WTC11 (cell line): ENCODE data around the gene CD44. TPM values are rescaled to one million over a fixed set of nuclear protein-coding genes. Genes with fewer than 3 reads are reported as not detected.

Experiments
- ATAC-seq: fragments of 200-7000 bp; cut with Tn5 transposase; 2 replicates; pipeline ENCODE4 v1.10.0; 2021; ENCODE audit warnings: mild to moderate bottlenecking, moderate library complexity
- CTCF ChIA-PET: fragments of 300-600 bp; sonication (Branson Sonifier 250); formaldehyde crosslinking; loops from one replicate; lab custom pipeline; 2021; ENCODE audit warnings: antibody characterized with exemption; lab: Charles Lee
- POLR2A ChIA-PET: fragments of 350-600 bp; sonication (Branson Sonifier 250); formaldehyde crosslinking; loops from one replicate; lab custom pipeline; 2021; ENCODE audit warnings: antibody characterized with exemption; lab: Charles Lee
- DNase-seq: peaks from one replicate; pipeline ENCODE4 v3.0.0; 2021; ENCODE audit warnings: low spot score
- H3K27ac Mint-ChIP-seq: 2 replicates; pipeline ENCODE4 v1.8.0; 2021; ENCODE audit warnings: mixed read lengths
- H3K27me3 Mint-ChIP-seq: 2 replicates; pipeline ENCODE4 v1.8.0; 2021; ENCODE audit warnings: low read depth, mild to moderate bottlenecking, moderate library complexity, mixed read lengths
- H3K36me3 Mint-ChIP-seq: 2 replicates; pipeline ENCODE4 v1.8.0; 2021; ENCODE audit warnings: mixed read lengths
- H3K4me1 Mint-ChIP-seq: 2 replicates; pipeline ENCODE4 v1.8.0; 2022; ENCODE audit warnings: mixed read lengths
- H3K4me3 Mint-ChIP-seq: 2 replicates; pipeline ENCODE4 v1.8.0; 2021; ENCODE audit warnings: mild to moderate bottlenecking, moderate library complexity, mixed read lengths
- H3K9me3 Mint-ChIP-seq: 2 replicates; pipeline ENCODE4 v1.8.0; 2021; ENCODE audit warnings: mixed read lengths
- ELF4 ChIP-seq: sonication (generic); formaldehyde crosslinking; IDR thresholded peaks from 2 replicates; pipeline ENCODE4 v1.8.1; 2022; ENCODE audit warnings: low read depth, mild to moderate bottlenecking, moderate library complexity, missing genetic modification reagents
- GABPB1 ChIP-seq: sonication (generic); formaldehyde crosslinking; IDR thresholded peaks from 2 replicates; pipeline ENCODE4 v1.8.1; 2023; ENCODE audit warnings: mild to moderate bottlenecking, missing genetic modification reagents
- MYBL2 ChIP-seq: sonication (generic); formaldehyde crosslinking; IDR thresholded peaks from 2 replicates; pipeline ENCODE4 v1.8.1; 2023; ENCODE audit warnings: mild to moderate bottlenecking, moderate library complexity, missing genetic modification reagents
- NFATC4 ChIP-seq: fragments of 250-450 bp; sonication (Bioruptor Pico); IDR thresholded peaks from 2 replicates; pipeline ENCODE4 v1.9.0; 2021; ENCODE audit warnings: mild to moderate bottlenecking
- NFYB ChIP-seq: sonication (generic); formaldehyde crosslinking; conservative IDR thresholded peaks from 2 replicates; pipeline ENCODE4 v1.8.0; 2022; ENCODE audit warnings: low read depth, missing genetic modification reagents
- NR2C2 ChIP-seq: sonication (generic); formaldehyde crosslinking; IDR thresholded peaks from 2 replicates; pipeline ENCODE4 v1.8.0; 2022; ENCODE audit warnings: mild to moderate bottlenecking, missing genetic modification reagents
- RELA ChIP-seq: sonication (generic); formaldehyde crosslinking; IDR thresholded peaks from 2 replicates; pipeline ENCODE4 v1.8.1; 2022; ENCODE audit warnings: missing genetic modification reagents, mild to moderate bottlenecking, borderline replicate concordance
- SMAD3 ChIP-seq: sonication (generic); formaldehyde crosslinking; IDR thresholded peaks from 2 replicates; pipeline ENCODE4 v1.8.0; 2022; ENCODE audit warnings: missing genetic modification reagents, mild to moderate bottlenecking, borderline replicate concordance
- SP1 ChIP-seq: sonication (generic); formaldehyde crosslinking; conservative IDR thresholded peaks from 2 replicates; pipeline ENCODE4 v1.8.1; 2022; ENCODE audit warnings: missing genetic modification reagents
- ZBTB21 ChIP-seq: sonication (generic); formaldehyde crosslinking; IDR thresholded peaks from 2 replicates; pipeline ENCODE4 v1.8.1; 2023; ENCODE audit warnings: mild to moderate bottlenecking, missing genetic modification reagents, borderline replicate concordance
- total RNA-seq: library from RNA; stranded (reverse); gene quantifications from 3 replicates; pipeline ENCODE4 v1.2.3, GENCODE V29; 2021
- TF ChIP-seq, protein P1 (sequence below): fragments of 250-450 bp; sonication (Bioruptor Pico); IDR thresholded peaks from 2 replicates; pipeline ENCODE4 v1.9.0; 2021; ENCODE audit warnings: mild to moderate bottlenecking
- TF ChIP-seq, protein P2 (sequence below): sonication (generic); formaldehyde crosslinking; IDR thresholded peaks from 2 replicates; pipeline ENCODE4 v1.8.0; 2023; ENCODE audit warnings: missing genetic modification reagents, mild to moderate bottlenecking, borderline replicate concordance
- TF ChIP-seq, protein P3 (sequence below): sonication (generic); formaldehyde crosslinking; IDR thresholded peaks from 2 replicates; pipeline ENCODE4 v1.8.1; 2023; ENCODE audit warnings: mild to moderate bottlenecking, missing genetic modification reagents, moderate library complexity
- TF ChIP-seq, protein P4 (sequence below): fragments of 250-450 bp; sonication (Bioruptor Pico); IDR thresholded peaks from 2 replicates; pipeline ENCODE4 v1.8.0; 2021; ENCODE audit warnings: mild to moderate bottlenecking
- TF ChIP-seq, protein P5 (sequence below): sonication (generic); formaldehyde crosslinking; IDR thresholded peaks from 2 replicates; pipeline ENCODE4 v1.8.0; 2022; ENCODE audit warnings: missing genetic modification reagents
- TF ChIP-seq, protein P6 (sequence below): sonication (generic); formaldehyde crosslinking; IDR thresholded peaks from 2 replicates; pipeline ENCODE4 v1.8.0; 2023; ENCODE audit warnings: missing genetic modification reagents
- TF ChIP-seq, protein P7 (sequence below): sonication (generic); formaldehyde crosslinking; IDR thresholded peaks from 2 replicates; pipeline ENCODE4 v1.8.1; 2023; ENCODE audit warnings: mild to moderate bottlenecking, missing genetic modification reagents
- TF ChIP-seq, protein P8 (sequence below): fragments of 250-450 bp; sonication (Bioruptor Pico); IDR thresholded peaks from 2 replicates; pipeline ENCODE4 v1.9.0; 2021; ENCODE audit warnings: mild to moderate bottlenecking
- TF ChIP-seq, protein P9 (sequence below): sonication (generic); formaldehyde crosslinking; IDR thresholded peaks from 2 replicates; pipeline ENCODE4 v1.8.1; 2023; ENCODE audit warnings: mild to moderate bottlenecking, missing genetic modification reagents, moderate library complexity

Gene CD44
- total RNA-seq, 1 experiment from 2014 or later: 12.0 TPM

DNA sequence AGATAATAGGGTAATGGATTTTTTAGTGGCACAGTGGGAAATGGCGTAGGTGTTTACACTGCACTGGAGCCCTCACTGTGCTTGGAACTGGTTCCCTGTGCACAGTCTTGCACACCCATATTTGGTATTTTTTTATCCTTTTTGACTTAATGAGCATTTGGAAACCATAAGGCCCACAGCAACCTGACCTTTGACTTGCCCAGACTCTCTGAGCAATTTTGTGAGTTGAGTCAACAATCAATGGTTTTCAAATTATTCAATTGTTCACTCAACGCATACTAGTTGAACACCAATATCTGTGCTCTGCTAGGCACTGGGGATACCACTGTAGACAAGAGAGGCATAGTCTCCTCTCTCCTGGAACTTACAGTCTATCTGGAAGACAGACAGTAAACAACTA, 14.3 kb downstream of the CD44 start:
- peaks cover 33% of the 10 kb centered on the region for H3K4me1 Mint-ChIP-seq
- ATAC-seq: no peak
- peaks cover 4% of the 10 kb centered on the region for H3K27me3 Mint-ChIP-seq
- no peak for DNase-seq
- CTCF ChIA-PET: no interaction called here
- no peaks in the 10 kb centered on the region for H3K36me3 Mint-ChIP-seq
- no peak overlapping the region for H3K4me3 Mint-ChIP-seq
- TF ChIP-seq, protein P1, sequence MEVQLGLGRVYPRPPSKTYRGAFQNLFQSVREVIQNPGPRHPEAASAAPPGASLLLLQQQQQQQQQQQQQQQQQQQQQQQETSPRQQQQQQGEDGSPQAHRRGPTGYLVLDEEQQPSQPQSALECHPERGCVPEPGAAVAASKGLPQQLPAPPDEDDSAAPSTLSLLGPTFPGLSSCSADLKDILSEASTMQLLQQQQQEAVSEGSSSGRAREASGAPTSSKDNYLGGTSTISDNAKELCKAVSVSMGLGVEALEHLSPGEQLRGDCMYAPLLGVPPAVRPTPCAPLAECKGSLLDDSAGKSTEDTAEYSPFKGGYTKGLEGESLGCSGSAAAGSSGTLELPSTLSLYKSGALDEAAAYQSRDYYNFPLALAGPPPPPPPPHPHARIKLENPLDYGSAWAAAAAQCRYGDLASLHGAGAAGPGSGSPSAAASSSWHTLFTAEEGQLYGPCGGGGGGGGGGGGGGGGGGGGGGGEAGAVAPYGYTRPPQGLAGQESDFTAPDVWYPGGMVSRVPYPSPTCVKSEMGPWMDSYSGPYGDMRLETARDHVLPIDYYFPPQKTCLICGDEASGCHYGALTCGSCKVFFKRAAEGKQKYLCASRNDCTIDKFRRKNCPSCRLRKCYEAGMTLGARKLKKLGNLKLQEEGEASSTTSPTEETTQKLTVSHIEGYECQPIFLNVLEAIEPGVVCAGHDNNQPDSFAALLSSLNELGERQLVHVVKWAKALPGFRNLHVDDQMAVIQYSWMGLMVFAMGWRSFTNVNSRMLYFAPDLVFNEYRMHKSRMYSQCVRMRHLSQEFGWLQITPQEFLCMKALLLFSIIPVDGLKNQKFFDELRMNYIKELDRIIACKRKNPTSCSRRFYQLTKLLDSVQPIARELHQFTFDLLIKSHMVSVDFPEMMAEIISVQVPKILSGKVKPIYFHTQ: no peak
- TF ChIP-seq SP1 (CRISPR knock-in tag) (no peak), ELF4 (CRISPR knock-in tag) (no peak), ZBTB21 (CRISPR knock-in tag) (no peak), MYBL2 (CRISPR knock-in tag) (no peak), NFATC4 (CRISPR knock-in tag) (no peak), NFYB (CRISPR knock-in tag) (no peak), GABPB1 (CRISPR knock-in tag) (no peak), NR2C2 (CRISPR knock-in tag) (no peak), RELA (CRISPR knock-in tag) (no peak), SMAD3 (CRISPR knock-in tag) (no peak)
- TF ChIP-seq, protein P2, sequence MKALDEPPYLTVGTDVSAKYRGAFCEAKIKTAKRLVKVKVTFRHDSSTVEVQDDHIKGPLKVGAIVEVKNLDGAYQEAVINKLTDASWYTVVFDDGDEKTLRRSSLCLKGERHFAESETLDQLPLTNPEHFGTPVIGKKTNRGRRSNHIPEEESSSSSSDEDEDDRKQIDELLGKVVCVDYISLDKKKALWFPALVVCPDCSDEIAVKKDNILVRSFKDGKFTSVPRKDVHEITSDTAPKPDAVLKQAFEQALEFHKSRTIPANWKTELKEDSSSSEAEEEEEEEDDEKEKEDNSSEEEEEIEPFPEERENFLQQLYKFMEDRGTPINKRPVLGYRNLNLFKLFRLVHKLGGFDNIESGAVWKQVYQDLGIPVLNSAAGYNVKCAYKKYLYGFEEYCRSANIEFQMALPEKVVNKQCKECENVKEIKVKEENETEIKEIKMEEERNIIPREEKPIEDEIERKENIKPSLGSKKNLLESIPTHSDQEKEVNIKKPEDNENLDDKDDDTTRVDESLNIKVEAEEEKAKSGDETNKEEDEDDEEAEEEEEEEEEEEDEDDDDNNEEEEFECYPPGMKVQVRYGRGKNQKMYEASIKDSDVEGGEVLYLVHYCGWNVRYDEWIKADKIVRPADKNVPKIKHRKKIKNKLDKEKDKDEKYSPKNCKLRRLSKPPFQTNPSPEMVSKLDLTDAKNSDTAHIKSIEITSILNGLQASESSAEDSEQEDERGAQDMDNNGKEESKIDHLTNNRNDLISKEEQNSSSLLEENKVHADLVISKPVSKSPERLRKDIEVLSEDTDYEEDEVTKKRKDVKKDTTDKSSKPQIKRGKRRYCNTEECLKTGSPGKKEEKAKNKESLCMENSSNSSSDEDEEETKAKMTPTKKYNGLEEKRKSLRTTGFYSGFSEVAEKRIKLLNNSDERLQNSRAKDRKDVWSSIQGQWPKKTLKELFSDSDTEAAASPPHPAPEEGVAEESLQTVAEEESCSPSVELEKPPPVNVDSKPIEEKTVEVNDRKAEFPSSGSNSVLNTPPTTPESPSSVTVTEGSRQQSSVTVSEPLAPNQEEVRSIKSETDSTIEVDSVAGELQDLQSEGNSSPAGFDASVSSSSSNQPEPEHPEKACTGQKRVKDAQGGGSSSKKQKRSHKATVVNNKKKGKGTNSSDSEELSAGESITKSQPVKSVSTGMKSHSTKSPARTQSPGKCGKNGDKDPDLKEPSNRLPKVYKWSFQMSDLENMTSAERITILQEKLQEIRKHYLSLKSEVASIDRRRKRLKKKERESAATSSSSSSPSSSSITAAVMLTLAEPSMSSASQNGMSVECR (CRISPR knock-in tag): no peak
- TF ChIP-seq, protein P3, sequence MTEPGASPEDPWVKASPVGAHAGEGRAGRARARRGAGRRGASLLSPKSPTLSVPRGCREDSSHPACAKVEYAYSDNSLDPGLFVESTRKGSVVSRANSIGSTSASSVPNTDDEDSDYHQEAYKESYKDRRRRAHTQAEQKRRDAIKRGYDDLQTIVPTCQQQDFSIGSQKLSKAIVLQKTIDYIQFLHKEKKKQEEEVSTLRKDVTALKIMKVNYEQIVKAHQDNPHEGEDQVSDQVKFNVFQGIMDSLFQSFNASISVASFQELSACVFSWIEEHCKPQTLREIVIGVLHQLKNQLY (CRISPR knock-in tag): no peak
- TF ChIP-seq, protein P4, sequence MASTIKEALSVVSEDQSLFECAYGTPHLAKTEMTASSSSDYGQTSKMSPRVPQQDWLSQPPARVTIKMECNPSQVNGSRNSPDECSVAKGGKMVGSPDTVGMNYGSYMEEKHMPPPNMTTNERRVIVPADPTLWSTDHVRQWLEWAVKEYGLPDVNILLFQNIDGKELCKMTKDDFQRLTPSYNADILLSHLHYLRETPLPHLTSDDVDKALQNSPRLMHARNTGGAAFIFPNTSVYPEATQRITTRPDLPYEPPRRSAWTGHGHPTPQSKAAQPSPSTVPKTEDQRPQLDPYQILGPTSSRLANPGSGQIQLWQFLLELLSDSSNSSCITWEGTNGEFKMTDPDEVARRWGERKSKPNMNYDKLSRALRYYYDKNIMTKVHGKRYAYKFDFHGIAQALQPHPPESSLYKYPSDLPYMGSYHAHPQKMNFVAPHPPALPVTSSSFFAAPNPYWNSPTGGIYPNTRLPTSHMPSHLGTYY: no peak
- TF ChIP-seq, protein P5, sequence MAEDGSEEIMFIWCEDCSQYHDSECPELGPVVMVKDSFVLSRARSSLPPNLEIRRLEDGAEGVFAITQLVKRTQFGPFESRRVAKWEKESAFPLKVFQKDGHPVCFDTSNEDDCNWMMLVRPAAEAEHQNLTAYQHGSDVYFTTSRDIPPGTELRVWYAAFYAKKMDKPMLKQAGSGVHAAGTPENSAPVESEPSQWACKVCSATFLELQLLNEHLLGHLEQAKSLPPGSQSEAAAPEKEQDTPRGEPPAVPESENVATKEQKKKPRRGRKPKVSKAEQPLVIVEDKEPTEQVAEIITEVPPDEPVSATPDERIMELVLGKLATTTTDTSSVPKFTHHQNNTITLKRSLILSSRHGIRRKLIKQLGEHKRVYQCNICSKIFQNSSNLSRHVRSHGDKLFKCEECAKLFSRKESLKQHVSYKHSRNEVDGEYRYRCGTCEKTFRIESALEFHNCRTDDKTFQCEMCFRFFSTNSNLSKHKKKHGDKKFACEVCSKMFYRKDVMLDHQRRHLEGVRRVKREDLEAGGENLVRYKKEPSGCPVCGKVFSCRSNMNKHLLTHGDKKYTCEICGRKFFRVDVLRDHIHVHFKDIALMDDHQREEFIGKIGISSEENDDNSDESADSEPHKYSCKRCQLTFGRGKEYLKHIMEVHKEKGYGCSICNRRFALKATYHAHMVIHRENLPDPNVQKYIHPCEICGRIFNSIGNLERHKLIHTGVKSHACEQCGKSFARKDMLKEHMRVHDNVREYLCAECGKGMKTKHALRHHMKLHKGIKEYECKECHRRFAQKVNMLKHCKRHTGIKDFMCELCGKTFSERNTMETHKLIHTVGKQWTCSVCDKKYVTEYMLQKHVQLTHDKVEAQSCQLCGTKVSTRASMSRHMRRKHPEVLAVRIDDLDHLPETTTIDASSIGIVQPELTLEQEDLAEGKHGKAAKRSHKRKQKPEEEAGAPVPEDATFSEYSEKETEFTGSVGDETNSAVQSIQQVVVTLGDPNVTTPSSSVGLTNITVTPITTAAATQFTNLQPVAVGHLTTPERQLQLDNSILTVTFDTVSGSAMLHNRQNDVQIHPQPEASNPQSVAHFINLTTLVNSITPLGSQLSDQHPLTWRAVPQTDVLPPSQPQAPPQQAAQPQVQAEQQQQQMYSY (CRISPR knock-in tag): no peak
- TF ChIP-seq, protein P6, sequence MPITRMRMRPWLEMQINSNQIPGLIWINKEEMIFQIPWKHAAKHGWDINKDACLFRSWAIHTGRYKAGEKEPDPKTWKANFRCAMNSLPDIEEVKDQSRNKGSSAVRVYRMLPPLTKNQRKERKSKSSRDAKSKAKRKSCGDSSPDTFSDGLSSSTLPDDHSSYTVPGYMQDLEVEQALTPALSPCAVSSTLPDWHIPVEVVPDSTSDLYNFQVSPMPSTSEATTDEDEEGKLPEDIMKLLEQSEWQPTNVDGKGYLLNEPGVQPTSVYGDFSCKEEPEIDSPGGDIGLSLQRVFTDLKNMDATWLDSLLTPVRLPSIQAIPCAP (CRISPR knock-in tag): no peak
- TF ChIP-seq, protein P7, sequence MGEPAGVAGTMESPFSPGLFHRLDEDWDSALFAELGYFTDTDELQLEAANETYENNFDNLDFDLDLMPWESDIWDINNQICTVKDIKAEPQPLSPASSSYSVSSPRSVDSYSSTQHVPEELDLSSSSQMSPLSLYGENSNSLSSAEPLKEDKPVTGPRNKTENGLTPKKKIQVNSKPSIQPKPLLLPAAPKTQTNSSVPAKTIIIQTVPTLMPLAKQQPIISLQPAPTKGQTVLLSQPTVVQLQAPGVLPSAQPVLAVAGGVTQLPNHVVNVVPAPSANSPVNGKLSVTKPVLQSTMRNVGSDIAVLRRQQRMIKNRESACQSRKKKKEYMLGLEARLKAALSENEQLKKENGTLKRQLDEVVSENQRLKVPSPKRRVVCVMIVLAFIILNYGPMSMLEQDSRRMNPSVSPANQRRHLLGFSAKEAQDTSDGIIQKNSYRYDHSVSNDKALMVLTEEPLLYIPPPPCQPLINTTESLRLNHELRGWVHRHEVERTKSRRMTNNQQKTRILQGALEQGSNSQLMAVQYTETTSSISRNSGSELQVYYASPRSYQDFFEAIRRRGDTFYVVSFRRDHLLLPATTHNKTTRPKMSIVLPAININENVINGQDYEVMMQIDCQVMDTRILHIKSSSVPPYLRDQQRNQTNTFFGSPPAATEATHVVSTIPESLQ (CRISPR knock-in tag): no peak
- TF ChIP-seq, protein P8, sequence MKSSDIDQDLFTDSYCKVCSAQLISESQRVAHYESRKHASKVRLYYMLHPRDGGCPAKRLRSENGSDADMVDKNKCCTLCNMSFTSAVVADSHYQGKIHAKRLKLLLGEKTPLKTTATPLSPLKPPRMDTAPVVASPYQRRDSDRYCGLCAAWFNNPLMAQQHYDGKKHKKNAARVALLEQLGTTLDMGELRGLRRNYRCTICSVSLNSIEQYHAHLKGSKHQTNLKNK (CRISPR knock-in tag): no peak
- TF ChIP-seq, protein P9, sequence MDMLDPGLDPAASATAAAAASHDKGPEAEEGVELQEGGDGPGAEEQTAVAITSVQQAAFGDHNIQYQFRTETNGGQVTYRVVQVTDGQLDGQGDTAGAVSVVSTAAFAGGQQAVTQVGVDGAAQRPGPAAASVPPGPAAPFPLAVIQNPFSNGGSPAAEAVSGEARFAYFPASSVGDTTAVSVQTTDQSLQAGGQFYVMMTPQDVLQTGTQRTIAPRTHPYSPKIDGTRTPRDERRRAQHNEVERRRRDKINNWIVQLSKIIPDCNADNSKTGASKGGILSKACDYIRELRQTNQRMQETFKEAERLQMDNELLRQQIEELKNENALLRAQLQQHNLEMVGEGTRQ (CRISPR knock-in tag): no peak
- H3K27ac Mint-ChIP-seq: no peak overlapping the region
- POLR2A ChIA-PET: interaction anchor here (1.3 kb wide), 1 partner anchor 10 kb away, joined by 3 read pairs; no protein-coding TSS in a partner anchor
- H3K9me3 Mint-ChIP-seq: peaks cover 11% of the 10 kb centered on the region
